Suppressor macrophage treated with lipopolysaccharide for 4 hours (primary cell): ENCODE measurements around the gene CBLN3.
A peak's percentile ranks its signal among the peaks of the same experiment; 100 is the strongest.
"Not testable (repeated sequence)": the region's sequence is repeated elsewhere in the genome, so short reads cannot be mapped to it uniquely, and the experiment has no call there.

Experiments
- DNase-seq: peaks from one replicate; pipeline ENCODE4 v3.0.0-alpha.2; 2020

CBLN3 gene

DNA sequence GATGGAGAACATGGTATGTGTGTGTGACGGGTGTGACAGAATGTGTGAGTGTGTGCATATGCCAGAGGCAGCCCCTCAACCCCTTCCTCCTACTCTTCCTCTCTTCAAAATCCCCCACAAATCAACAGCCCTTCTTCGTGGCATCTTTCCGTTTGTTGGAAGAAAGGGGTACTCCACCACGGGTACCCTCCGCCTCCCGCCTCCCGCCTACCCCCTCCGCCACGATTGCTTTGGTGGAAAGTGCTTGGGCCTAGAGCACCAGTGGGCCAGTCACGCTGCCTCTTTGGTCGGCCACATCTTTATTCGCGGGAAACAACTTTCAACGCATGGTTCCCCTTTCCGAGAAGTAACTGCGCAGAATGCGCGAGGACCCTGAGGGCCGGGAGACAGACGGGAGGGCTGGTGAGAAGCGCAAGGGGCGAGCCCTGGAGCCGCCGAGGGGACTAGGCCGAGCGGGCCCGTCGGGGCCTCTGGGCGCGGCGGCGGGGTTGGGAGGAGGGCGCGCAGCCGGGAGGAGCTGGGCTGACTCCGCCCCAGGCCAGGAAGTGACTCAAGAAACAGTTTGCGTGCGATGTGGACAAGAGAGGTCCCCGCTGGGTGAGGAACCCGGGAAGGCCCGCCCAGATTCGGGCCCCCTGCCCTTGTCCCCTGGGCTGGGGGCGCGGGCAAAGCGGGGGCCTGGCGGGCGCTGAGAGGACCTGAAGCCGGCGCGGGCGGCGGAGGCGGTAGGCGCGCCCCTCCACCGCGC is at the start of gene CBLN3, which contains the start of gene KHNYN:
Gene CBLN3, minus strand, starts transcription at position 274 of the 748 bp plus-strand sequence. CDS start 614 bp downstream, outside the sequence.
Gene KHNYN, plus strand, starts transcription at position 560 of the 748 bp plus-strand sequence. CDS start 777 bp downstream, outside the sequence.
- DNase-seq, result peak; percentile 94

DNA sequence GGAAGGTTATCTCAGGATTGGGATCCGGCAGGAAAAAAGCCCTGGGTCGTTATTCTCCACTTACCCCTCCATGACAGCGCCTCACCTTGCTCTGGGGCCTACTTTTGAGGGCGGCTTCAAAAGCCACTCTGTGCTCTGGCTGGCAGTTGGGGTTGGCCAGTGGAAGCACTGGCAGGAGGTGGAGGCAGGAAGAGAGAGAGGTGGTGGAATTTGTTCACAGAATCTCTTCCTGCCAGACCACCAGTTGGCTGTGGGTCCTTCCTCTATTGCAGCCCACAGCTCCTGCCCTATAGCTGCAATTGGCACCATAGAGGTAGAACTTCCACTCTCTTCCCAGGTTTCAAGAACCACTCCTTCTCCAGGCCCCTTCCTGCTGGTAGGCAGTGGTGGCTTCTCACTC is 45.8 kb upstream of the CBLN3 start:
- DNase-seq, result no peak

DNA sequence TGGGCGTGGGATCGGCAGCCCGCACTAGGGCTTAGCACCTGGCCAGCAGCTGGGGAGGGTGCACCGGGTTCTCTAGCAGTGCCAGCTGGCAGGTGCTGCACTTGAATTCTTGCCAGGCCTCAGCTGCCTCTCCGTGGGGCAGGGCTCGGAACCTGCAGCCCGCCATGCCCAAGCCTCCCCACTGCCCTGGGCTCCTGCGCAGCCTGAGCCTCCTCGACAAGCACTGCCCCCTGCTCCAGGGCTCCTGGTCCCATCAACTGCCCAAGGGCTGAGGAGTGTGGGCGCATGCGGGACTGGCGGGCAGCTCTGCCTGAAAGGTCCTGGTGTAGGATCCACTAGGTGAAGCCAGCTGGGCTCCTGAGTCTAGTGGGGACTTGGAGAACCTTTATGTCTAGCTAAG is 43.7 kb upstream of the CBLN3 start:
- no peak for DNase-seq

DNA sequence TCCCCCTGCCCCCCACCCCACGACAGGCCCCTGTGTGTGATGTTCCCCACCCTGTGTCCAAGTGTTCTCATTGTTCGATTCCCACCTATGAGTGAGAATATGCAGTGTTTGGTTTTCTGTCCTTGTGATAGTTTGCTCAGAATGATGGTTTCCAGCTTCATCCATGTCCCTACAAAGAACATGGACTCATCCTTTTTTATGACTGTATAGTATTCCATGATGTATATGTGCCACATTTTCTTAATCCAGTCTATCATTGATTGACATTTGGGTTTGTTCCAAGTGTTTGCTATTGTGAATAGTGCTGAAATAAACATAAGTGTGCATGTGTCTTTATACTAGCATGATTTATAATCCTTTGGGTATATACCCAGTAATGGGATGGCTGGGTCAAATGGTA is 41.0 kb upstream of the CBLN3 start:
- not testable (repeated sequence) for DNase-seq

DNA sequence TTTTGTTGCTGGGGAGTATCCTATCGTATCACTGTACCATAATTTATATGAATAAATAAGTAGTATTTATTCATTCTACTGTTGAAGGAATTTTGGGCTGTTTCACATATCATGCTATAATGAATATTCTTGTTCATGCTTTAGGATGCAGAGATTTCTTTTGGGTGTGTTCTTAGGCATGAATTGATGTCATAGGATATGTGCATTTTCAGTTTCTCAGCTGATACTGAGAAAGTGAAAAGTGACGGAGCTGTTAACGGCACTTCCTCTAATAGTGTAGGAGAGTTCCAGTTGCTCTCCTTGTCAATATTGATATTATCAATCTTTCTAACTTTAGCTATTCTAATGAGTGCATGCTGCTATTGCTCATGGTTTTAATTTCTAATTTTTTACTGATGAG is 36.3 kb upstream of the CBLN3 start:
- no peak for DNase-seq

DNA sequence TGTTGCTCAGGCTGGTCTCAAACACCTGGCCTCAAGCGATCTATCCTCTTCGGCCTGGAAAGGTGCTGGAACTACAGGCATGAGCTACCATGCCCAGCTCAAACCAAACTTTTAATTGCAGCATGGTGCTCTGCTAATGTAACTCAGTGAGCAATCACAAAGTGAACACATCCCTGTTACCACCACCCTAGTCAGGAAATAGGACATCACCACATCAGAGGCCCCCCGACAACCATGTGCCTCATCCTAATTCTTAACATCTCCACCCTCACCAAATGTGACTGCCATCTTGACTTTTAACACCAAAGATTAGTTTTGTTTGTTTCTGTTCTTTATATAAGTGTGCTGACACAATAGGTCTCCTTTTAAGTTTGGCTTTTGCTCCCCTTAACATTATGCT is 35.9 kb upstream of the CBLN3 start:
- DNase-seq, result no peak

DNA sequence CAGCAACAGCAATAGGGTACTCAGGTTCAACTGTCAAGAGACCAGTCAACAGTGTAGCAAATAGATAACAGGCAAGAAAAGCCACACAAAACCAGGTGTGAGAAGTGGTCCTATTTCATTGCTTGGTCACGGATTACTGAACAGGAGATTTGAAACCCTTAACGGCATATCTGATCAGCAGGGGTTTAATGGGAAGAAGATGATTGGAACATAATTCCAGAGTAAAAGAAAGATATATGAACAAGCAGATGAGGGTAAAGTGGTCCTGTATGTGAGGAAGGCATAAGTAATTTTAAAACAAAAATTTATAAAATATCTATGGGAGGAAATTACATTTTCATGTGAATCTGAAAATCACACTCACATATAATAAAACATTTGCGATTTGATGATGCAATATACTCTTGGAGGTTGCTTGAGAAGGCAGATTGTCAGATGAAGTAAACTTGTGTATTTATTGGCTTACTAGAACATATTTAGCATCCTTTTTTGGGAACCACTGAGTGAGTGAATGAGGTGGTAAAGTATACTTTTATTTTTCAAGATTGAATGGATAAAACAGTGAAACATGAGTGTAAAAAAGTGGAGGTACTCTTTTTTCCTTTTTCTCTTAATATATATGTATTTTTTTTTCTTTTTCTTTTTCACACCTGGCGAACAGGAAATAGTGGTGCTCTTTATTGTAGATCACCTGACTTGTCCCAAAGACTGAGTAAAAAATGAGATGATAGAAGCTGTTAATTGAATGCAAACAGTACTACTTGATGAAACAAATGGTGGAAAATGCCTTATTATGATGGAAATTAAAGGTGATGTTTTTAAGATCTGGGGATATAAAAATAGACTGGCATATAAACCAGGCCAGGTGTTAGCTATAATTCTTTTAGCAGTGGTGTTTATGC is 34.7 kb upstream of the CBLN3 start:
- DNase-seq, result no peak

DNA sequence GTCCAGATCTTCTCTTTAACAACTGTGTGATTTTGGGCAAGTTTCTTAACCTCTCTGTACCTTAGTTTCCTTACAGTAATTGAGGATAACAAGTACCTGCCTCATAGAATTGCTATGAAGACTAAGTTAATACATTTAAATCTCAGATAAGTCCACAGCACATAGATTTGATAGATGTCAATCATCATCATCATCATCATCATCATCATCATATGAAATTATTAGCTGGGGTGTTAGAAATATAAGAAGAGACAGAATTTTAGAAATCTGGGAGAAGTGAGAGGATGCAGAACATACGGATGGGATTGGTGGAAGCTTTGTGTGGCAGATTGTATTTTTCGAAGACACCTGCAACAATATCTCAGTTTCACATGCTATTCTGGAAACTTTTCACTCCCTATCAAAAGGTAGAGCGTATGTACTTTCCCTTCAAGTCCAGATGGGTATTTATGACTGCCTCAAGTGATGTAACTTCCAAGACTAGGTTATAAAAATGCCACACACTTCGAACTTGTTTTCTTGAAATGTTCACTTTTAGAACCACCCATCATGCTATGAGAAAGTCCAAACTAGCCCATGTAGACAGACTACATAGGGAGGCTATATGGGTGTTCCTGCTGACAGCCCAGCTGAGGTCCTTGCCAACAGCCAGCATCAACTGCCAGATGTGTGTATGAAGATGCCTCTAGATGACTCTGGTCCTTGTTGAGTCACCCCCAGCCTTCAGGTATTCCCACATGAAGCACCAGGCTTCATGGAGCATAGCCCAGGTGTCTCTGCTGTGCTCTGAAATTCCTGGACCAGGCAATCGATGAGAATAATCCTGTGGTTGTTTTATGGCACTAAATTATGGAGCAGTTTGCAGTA is 33.8 kb upstream of the CBLN3 start:
- DNase-seq, result no peak

DNA sequence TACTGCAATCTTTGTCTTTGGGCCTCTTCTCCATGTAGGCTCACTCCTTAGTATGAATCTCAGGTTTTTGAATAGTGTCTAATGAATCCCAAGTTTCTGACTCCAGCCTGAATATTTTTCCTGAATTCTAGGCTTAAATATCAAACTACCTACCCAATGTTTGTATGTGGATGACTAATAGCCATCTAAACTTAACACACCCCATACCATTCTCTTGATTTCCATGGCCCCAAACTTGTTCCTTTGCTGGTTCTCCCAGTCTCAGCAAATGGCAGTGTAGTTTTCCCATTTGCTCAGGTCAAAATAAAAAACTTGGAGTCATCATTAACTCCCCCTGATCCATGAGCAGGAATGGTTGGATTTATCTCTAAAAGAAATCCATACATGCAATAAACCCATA is 31.9 kb upstream of the CBLN3 start:
- no peak for DNase-seq

DNA sequence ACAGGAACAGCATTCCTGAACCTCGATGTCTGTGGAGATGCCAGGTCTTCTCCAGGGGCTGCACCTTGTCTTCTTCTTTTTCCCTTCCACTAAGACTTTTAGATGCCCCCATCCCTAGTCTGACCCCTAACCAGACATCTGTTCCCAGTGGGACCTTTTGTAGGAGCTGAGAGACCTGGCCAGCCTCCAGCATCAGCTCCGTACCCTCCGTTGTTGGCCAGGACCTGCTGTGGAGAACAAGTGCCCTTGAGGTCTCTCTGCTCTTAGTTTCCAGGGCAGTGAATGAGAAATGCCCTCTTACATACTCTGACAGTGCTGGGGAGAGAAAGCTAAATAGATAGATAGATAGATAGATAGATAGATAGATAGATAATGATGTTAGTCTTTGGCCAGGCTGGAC is 29.9 kb upstream of the CBLN3 start:
- DNase-seq, result no peak

DNA sequence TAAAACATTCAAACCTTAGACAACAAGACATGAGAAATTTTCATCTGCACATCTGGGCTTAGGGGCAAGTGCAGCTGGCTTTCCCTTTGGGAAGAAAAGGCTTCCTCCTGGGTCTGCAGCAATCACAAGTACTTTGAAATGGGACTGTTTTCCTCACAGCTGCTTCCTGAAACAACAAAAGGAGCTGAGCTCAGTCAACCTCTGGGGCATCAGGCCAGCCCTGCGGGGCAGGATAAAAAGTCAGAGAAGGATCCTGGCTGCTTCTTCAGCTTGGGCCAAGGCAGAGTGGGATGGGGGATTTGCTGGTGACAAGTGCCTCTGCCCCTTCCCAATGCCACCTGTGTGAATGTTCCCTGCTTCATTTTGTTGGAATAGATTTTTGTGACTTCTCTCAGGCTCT is 29.3 kb upstream of the CBLN3 start:
- no peak for DNase-seq

DNA sequence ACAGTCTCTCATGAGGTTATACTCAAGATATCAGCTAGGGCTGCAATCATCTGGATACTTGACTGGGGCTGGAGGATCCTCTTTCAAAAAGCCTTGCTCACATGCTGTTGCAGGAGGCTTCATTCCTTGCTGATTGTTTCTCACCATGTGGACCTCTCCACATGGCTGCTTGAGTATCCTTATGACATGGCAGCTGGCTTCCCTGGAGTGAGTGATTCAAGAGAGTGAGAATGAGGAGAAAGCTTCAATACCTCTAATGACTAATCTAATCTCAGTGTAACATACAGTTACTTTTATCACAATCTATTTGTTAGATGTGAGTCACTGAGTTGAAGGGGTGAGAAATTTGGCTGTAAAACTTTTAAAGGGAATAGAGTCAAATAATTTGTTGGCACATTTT is 27.5 kb upstream of the CBLN3 start:
- DNase-seq, result no peak

DNA sequence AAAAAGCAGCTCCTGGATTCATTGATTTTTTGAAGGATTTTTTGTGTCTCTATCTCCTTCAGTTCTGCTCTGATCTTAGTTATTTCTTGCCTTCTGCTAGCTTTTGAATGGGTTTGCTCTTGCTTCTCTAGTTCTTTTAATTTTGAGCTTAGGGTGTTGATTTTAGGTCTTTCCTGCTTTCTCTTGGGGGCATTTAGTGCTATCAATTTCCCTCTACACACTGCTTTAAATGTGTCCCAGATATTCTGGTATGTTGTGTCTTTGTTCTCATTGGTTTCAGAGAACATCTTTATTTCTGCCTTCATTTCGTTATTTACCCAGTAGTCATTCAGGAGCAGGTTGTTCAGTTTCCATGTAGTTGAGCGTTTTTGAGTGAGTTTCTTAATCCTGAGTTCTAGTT is 21.4 kb upstream of the CBLN3 start:
- not testable (repeated sequence) for DNase-seq

DNA sequence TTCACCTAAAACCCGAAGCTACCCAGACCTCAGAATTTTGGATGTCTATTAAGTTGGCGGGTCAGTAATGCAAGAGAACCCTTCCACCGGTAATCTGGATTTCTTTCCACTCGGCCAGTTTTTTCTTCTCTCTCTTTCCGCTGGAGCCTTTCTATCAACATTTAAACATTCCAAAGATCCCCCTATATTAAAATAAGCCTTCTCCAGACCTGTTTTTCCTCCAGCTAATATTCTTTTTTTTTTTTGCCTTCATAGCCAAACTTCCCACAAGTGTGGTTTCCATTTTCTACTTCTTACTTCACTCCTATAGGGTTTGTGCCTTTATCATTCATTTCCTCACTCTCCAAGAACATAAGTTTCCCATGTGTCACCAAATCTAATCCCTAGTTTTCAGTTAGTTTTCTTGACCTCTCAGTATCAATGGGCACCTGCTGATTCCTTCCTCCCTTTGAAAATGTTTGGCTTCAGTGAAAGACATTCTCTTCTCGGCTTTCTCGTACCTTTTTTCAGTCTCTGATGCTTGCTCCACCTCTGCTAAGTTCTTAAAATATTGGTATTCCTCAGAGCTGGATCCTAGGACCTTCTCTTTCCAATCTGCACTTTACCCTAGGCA is 13.7 kb upstream of the CBLN3 start:
- DNase-seq, result no peak

DNA sequence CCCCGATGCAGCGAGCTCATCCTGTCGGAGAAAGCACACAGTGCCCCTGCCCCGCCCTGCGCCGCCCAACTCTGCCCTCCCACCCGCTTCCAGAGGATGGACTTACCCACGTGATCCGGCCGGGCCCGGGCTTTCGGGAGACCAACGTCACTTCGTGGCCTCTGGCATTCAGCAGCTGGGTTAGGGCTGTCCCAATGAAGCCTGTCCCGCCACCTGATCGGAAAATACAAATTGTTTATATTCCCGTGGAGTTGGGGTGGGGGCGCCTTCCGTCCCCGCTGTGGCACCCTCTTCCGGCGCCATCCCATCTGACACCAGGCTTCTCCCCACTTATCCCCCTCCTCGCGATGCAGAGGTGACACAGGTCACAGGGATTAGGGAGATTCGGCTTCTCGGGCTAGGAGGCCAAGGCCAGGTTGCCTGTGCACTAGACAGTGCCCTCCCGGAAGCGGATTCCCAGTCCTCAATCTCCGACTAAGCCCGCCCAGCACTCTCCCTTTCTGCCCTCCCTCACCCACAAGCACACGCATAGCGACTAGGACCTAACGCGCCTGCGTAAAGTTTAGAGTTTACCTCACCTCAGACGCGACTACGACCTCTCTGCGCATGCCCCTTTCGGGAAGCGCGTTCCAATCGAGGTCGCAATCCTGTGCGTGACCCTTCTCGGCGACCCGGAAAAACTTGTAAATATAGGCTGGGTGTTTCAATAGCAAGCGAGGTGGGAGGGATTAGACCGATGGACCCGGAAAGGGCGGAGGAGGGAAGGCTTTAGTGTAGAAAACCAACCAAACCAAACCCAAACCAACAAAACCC is 13.0 kb upstream of the CBLN3 start, which contains the start of gene SDR39U1:
Gene SDR39U1, minus strand, starts transcription at position 537 of the 813 bp plus-strand sequence. Its CDS starts 7 bp downstream, at position 530.
- DNase-seq, result peak; percentile 100

DNA sequence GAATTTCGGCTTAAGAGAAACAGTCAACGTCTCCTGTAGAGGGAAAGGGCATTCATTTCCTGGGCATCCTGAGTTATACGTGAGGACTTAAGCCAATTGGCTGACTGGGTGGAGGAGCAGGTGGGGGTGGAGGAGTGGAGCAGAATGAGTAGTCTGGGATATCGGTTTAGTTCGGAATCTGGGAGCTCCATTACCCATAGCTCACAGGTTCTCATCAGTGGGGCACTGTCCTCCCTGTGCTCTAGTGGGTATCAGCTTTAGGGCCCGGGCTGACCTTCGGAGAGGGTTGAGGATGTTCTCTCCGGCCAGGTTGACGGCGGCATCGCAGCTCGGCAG is 12.4 kb upstream of the CBLN3 start:
- DNase-seq, result no peak

DNA sequence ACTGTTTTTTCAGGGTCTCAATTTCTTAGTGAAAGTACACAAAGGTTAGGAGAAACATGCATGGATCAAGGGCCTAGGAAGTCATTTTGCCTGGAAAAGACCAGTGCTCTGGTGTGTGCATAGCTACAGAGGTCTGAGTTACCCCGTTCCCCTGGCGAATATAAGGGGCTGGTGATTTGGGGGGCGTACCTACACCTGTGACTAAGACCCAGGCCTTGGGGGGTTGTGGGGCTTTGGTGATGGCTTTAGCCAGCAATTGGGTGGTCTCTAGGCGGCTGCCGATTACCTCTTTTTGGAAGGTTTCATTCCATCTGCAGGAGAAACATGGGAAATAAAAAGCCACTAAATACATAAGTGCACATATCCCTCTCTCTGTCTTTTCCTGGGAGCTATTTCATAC is 12.0 kb upstream of the CBLN3 start:
- no peak for DNase-seq

DNA sequence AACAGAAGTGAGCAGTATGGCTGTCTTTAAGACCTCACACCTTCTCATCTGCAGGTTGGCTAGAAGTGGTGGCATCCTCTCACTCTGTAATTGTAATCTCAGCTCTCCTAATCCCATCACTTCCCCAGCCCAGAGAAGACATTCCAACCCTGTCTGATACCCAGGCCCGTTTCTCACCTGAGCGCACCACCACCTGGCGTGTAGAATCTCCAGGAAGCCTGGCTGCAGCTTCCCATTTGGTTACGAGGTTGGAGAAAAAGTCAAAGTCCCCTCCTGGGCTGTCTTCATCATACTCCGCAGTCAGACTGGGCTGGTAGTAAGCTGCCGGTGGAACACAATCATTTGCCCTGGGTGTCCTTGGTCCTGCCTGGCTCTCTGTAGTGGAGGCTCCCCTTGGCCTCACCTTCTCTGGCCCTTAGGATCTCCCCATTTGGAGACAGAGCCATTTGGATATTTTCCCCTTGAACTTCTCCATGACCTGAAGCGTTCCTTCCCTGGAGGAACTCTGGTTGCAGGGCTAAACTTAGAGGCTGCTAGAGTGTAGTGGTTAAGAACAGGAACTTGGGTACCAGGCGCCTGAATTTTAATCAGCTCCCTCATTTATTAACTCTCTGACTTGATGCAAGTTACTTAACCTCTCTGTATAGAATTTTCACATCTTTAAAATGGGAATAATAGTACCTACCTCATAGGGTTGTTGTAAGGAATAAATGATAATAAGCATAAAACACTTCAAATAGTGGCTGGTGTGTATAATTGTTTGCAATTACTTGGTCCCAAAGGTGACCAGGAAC is 11.3 kb upstream of the CBLN3 start:
- no peak for DNase-seq

DNA sequence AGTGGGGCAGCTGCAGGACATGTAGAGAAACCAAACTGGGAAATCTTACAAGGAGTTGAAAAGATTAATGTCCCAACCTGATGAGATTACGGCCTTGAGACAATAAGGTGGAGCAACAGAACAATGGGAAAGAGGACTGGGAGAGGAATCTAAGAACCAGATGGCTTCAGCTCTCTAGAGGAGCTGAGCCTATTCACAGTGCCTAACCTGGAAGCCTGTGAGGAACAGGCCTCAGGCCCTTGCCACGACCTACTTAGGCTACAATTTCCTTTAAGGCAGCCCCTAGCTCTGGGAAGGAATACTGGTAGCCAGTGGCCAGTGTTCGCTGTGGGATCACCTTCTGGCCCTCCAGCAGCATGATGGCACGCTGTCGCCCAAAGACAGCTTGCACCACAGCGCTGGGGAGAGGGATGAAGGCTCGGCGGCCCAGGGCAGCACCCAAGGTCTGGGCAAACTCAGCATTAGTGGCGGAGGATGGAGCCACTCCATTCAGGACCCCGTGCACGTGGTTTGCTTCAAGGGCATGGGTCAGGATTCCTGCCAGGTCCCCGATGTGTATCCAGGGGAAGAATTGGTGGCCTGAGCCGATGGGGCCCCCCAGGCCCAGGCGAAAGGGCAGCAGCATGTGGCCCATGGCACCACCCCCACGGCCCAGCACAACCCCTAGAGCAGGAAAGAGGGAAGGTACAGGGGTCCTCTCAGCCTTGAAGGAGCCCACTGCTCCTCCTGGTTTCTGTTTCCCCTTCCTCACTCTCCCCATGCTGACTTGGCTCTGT is 10.6 kb upstream of the CBLN3 start:
- DNase-seq, result no peak

DNA sequence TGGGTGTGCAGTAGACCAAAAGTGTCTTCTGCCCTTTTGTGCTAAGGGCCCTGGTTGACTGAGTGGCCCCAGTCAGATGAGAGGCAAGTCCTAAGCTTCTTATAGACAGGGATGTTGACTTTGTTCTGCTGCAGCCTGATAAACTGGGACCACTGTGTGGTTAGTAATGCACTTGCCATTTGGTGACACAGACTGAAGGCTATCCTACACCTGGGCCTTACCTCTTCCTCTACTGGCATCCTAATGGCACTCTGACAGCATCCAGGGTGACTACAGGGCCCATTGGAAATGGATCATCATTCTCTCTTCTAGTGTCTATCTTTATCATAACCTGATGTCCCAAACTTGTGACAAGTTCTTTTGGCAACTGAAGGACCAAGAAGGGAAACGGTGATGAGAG is 9.8 kb upstream of the CBLN3 start:
- DNase-seq, result no peak
